Fibroblast of skin of scalp (primary cell): ENCODE data around the gene TLX2.

Source experiments
- DNase-seq: peaks from one replicate; pipeline ENCODE4 v3.0.0-alpha.2; 2013

The TLX2 gene

GRCh38 chr2:74512744-74513604 lies 1.3 kb upstream of the TLX2 start:
- no peak for DNase-seq

- DNase-seq = no peak
These were observed 464 bp upstream of the TLX2 start for GRCh38 chr2:74513605-74514367.

- DNase-seq = no peak
These were observed 1.2 kb downstream of the TLX2 start for GRCh38 chr2:74515271-74515980.

GRCh38 chr2:74515981-74516633 lies 1.9 kb downstream of the TLX2 start:
- peak; percentile 60 for DNase-seq

GRCh38 chr2:74516650-74517049 lies 2.4 kb downstream of the TLX2 start:
- DNase-seq = no peak

- DNase-seq = no peak
These were observed 8.3 kb downstream of the TLX2 start for GRCh38 chr2:74522516-74522915.

- no peak for DNase-seq
These were observed 9.8 kb downstream of the TLX2 start for GRCh38 chr2:74524005-74524404.

- no peak for DNase-seq
These were observed 10.9 kb downstream of the TLX2 start for GRCh38 chr2:74524955-74525716.

- DNase-seq = peak; percentile 48
These were observed 11.7 kb downstream of the TLX2 start, which contains the start of gene DQX1 for GRCh38 chr2:74525717-74526648. TSS of gene DQX1 (minus strand) at chr2:74526231. CDS start at chr2:74525729, 502 bp downstream.

GRCh38 chr2:74526649-74527230 lies 12.5 kb downstream of the TLX2 start:
- DNase-seq = no peak

- no peak for DNase-seq
These were observed 13.5 kb downstream of the TLX2 start for GRCh38 chr2:74527741-74528140.

- DNase-seq = no peak
These were observed 14.5 kb downstream of the TLX2 start for GRCh38 chr2:74528600-74529356.

- peak; percentile 100 for DNase-seq
These were observed 15.3 kb downstream of the TLX2 start, which contains the start of the genes AUP1 and HTRA2 for GRCh38 chr2:74529357-74530238. TSS of gene AUP1 (minus strand) at chr2:74529706. CDS start at chr2:74529629, 77 bp downstream. TSS of gene HTRA2 (plus strand) at chr2:74529933. CDS start at chr2:74530007, 74 bp downstream.

- DNase-seq = no peak
These were observed 16.3 kb downstream of the TLX2 start for GRCh38 chr2:74530239-74531187.

GRCh38 chr2:74531666-74532065 lies 17.4 kb downstream of the TLX2 start:
- no peak for DNase-seq

GRCh38 chr2:74532222-74532621 lies 18.0 kb downstream of the TLX2 start:
- peak; percentile 64 for DNase-seq

- no peak for DNase-seq
These were observed 19.2 kb downstream of the TLX2 start for GRCh38 chr2:74533464-74533863.
